Keratinocyte (primary cell): Measurements from ENCODE around the gene PCDH1. TPM values are rescaled to one million over a fixed set of nuclear protein-coding genes. Genes with fewer than 3 reads are reported as not detected.
A peak's percentile ranks its signal among the peaks of the same experiment; 100 is the strongest.

Experiments used
- DNase-seq: peaks from one replicate; pipeline ENCODE4 v3.0.0-alpha.2; 2011; ENCODE audit warnings: low read depth, missing footprints, low spot score
- FAIRE-seq: peaks from 2 replicates; lab custom pipeline; 2011; peaks lifted over from hg19 to GRCh38; lab: Jason Lieb, UNC
- H2AFZ ChIP-seq: 2 replicates; pipeline ENCODE4 v1.6.0; 2012; ENCODE audit warnings: low read length, control low read depth, inconsistent platforms; ENCODE audit not compliant: control insufficient read depth
- H3K27ac ChIP-seq: 2 replicates; pipeline ENCODE4 v1.5.1; 2011; ENCODE audit warnings: low read length; ENCODE audit not compliant: control insufficient read depth, insufficient read depth
- H3K27me3 ChIP-seq: 3 replicates; pipeline ENCODE4 v1.6.0; 2011; ENCODE audit warnings: low read length; ENCODE audit not compliant: control insufficient read depth, insufficient read depth; ENCODE audit errors: extremely low read depth
- H3K36me3 ChIP-seq, 2 experiments: 2 replicates in 1 of 2; 3 replicates in 1 of 2; pipeline ENCODE4 v1.5.1; 2011; ENCODE audit warnings: low read length in 2 of 2, mild to moderate bottlenecking in 1 of 2; ENCODE audit not compliant: control insufficient read depth in 2 of 2, insufficient read depth in 2 of 2; ENCODE audit errors: extremely low read depth in 1 of 2
- H3K4me1 ChIP-seq: 3 replicates; pipeline ENCODE4 v1.5.1; 2011; ENCODE audit warnings: low read length; ENCODE audit not compliant: control insufficient read depth, insufficient read depth; ENCODE audit errors: extremely low read depth
- H3K4me2 ChIP-seq: 3 replicates; pipeline ENCODE4 v1.6.0; 2011; ENCODE audit warnings: low read depth, low read length; ENCODE audit not compliant: control insufficient read depth, insufficient read depth; ENCODE audit errors: extremely low read depth
- H3K4me3 ChIP-seq, 3 experiments: fragments of 200-600 bp in 1 of 3; sonication (generic) in 1 of 3; 2 replicates in 2 of 3; 3 replicates in 1 of 3; pipeline ENCODE4 v1.5.1; 2011 to 2016; ENCODE audit warnings: low read length in 3 of 3, mild to moderate bottlenecking in 3 of 3, control low read depth in 2 of 3, inconsistent platforms in 1 of 3, low read depth in 1 of 3, mixed read lengths in 1 of 3, mixed run types in 1 of 3, moderate library complexity in 1 of 3; ENCODE audit not compliant: control insufficient read depth in 2 of 3, insufficient read depth in 2 of 3; ENCODE audit errors: extremely low read depth in 1 of 3
- H3K79me2 ChIP-seq: 2 replicates; pipeline ENCODE4 v1.6.0; 2012; ENCODE audit warnings: low read length; ENCODE audit not compliant: control insufficient read depth, insufficient read depth
- H3K9ac ChIP-seq: 3 replicates; pipeline ENCODE4 v1.6.0; 2011; ENCODE audit warnings: low read length; ENCODE audit not compliant: control insufficient read depth, insufficient read depth; ENCODE audit errors: extremely low read depth
- H3K9me1 ChIP-seq: 3 replicates; pipeline ENCODE4 v1.6.0; 2011; ENCODE audit warnings: low read length; ENCODE audit not compliant: control insufficient read depth, insufficient read depth; ENCODE audit errors: extremely low read depth
- H3K9me3 ChIP-seq: 2 replicates; pipeline ENCODE4 v1.5.1; 2012; ENCODE audit warnings: low read depth, low read length; ENCODE audit not compliant: control insufficient read depth
- H4K20me1 ChIP-seq: 3 replicates; pipeline ENCODE4 v1.6.0; 2011; ENCODE audit warnings: low read length; ENCODE audit not compliant: control insufficient read depth, insufficient read depth; ENCODE audit errors: extremely low read depth
- CTCF ChIP-seq, 3 experiments: IDR thresholded peaks in 1 of 3; conservative IDR thresholded peaks in 1 of 3; optimal IDR thresholded peaks in 1 of 3; 2 replicates in 2 of 3; 3 replicates in 1 of 3; pipeline versions ENCODE3 to v1.5.1; 2011; ENCODE audit warnings: low read length in 3 of 3, mild to moderate bottlenecking in 3 of 3, moderate library complexity in 2 of 3, control low read depth in 1 of 3, inconsistent platforms in 1 of 3; ENCODE audit not compliant: insufficient read depth in 2 of 3; ENCODE audit errors: extremely low read depth in 1 of 3
- EZH2 ChIP-seq: IDR thresholded peaks from one replicate; pipeline ENCODE4 v1.6.1; 2012; ENCODE audit warnings: inconsistent platforms, mild to moderate bottlenecking, low read length, moderate library complexity
- dilution Hi-C: fragments of 300-500 bp; cut with MboI; formaldehyde crosslinking; loops from one replicate; pipeline ENCODE4 v1.7.0; 2020; ENCODE audit warnings: low sequenced_read_pairs; ENCODE audit not compliant: extremely low pct_ligation_motif_present
- polyA plus RNA-seq, 5 experiments: library from polyadenylated mRNA; depleted of rRNA in 3 of 5; stranded (reverse) in 3 of 5; stranded (forward) in 1 of 5; unstranded in 1 of 5; fragments of >200 nt; gene quantifications; 1 replicate in 1 of 5; 2 replicates in 3 of 5; 3 replicates in 1 of 5; pipeline versions ENCODE4 v1.2.1 to v1.2.3, GENCODE V29; 2011 to 2012; ENCODE audit warnings: missing spikeins in 2 of 5, low read depth in 1 of 5, low replicate concordance in 1 of 5

PCDH1 gene
- polyA plus RNA-seq, 1 donor (not counting 4 experiments of a cell fraction or from before 2014, with no cell fraction given): 10.0 TPM

DNA sequence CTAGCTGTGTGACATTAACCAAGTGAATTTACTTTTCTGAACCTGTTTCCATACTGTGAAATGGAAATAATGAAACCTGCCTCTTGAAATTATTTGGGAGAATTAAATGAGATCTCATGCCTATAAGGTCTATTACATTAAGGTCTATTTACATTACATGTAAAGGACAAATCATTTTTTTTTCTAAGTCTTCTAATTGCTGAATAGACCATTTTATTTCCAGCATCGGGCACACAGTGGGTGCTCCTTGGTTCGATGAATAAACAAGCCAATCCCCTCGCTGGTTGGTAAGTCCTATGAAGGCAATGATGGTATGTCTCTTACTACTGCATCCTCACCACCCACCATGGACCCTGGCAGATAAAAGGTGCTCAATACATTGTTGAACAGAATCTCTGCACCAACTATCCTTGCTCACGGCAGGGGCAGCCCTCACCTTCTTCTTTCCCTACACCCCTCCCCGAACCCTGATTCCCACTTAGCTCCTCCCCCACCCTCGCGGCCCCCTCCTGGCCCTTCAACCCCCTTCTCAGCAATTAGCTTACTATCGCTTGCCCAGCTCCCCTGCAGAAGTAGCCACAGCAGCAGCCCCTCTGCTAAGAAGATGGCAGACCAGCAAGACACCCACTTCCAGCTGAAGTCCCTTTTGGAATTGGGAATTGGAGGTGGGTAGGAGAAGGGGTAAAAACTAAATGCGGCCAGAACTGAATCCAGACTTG lies 3.0 kb downstream of the PCDH1 start:
- DNase-seq (no peak), FAIRE-seq (no peak)
- Histone ChIP-seq H3K4me2 (peak overlapping the region; percentile 71), H3K4me1 (peaks cover 42% of the 10 kb centered on the region), H3K9me3 (no peaks in the 10 kb centered on the region), H3K9ac (no peak overlapping the region), H3K9me1 (no peaks in the 10 kb centered on the region), H3K36me3 (no peaks in the 10 kb centered on the region), H3K27me3 (peaks cover 42% of the 10 kb centered on the region), H3K27ac (no peak overlapping the region), H2AFZ (no peak overlapping the region), H3K4me3 (peak overlapping the region in 2 of 3 experiments; percentile 57 to 84), H3K79me2 (peaks cover 11% of the 10 kb centered on the region), H4K20me1 (no peaks in the 10 kb centered on the region)
- TF ChIP-seq CTCF (optimal IDR thresholded peaks at IDR 0.05 in 1 of 3, IDR thresholded peaks at IDR 0.05 in 1 of 3, conservative IDR thresholded peaks at IDR 0.05 in 1 of 3; ENCODE audit: extremely low read depth in 1 of 3, insufficient read depth in 2 of 3, low read length in 3 of 3) (no peak), EZH2 (no peak)
- dilution Hi-C loops: no loop called here

GRCh38 chr5:141874262-141874964 lies 3.8 kb downstream of the PCDH1 start:
- Histone ChIP-seq H4K20me1 (no peaks in the 10 kb centered on the region), H3K4me2 (no peak overlapping the region), H3K9me1 (no peaks in the 10 kb centered on the region), H2AFZ (no peak overlapping the region), H3K4me3 (no peak overlapping the region), H3K4me1 (peaks cover 49% of the 10 kb centered on the region), H3K27me3 (peaks cover 34% of the 10 kb centered on the region), H3K36me3 (no peaks in the 10 kb centered on the region), H3K9ac (no peak overlapping the region), H3K79me2 (peaks cover 11% of the 10 kb centered on the region), H3K27ac (no peak overlapping the region), H3K9me3 (no peaks in the 10 kb centered on the region)
- TF ChIP-seq EZH2 (no peak), CTCF (optimal IDR thresholded peaks at IDR 0.05 in 1 of 3, IDR thresholded peaks at IDR 0.05 in 1 of 3, conservative IDR thresholded peaks at IDR 0.05 in 1 of 3; ENCODE audit: extremely low read depth in 1 of 3, insufficient read depth in 2 of 3, low read length in 3 of 3) (no peak)
- DNase-seq: no peak
- dilution Hi-C loops: no loop called here
- no peak for FAIRE-seq
